HT-29 (cell line): ENCODE results near the gene PC. TPM values are rescaled to one million over a fixed set of nuclear protein-coding genes. Genes with fewer than 3 reads are reported as not detected.

Source experiments
- DNase-seq: peaks from one replicate; pipeline ENCODE4 v3.0.0-alpha.2; 2015; ENCODE audit warnings: low spot score
- total RNA-seq: library from RNA; depleted of rRNA; stranded (reverse); fragments of >200 nt; shearing (Covaris generic); gene quantifications from 2 replicates; pipeline ENCODE4 v1.2.3, GENCODE V29; 2014

The PC gene
- total RNA-seq, 1 experiment from 2014 or later = 48.8 TPM

DNA sequence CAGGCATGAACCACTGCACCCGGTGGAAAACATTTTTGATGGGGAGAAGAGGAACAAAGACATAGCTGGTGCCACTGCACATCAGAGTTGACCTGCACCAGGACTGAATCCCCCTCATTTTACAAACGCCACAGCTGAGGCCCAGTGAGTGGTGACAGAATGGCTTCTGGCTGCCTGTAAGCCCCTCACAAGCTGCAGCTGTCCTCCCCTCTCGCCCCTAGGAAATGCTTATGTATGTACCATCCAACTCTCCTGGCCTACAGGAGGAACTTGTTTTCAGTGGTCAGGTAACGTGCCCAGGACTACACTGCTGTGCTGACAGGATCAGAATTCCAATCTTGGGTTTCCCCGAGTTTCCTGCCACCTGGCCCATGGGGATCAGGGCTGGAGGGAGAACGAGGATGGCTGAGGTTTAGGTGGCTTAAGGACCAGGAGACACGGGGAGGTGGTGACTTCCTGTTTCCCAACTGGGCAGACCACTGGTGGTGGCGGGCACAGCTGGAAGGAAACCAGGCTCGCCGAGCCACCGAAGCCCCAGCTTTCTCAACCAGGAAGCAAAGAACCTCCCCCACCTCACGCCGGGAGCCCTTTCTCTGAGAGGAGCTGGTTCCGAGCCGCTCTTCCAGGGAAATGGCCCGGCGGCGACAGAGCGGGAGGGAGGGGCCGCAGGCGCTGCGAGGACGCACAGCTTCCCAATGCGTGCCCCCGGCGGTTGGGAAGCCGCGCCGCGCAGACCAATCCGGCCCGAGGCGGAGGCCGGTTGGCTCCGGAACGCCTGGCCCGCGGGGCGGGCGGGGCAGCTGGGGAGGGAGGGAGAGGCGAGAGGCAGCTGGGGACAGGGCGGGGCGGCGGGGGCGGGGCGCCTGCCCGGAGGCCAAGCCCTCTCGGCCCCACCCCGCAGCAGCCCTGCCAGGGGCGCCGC lies 102.3 kb downstream of the PC start:
- DNase-seq = peak; percentile 97

DNA sequence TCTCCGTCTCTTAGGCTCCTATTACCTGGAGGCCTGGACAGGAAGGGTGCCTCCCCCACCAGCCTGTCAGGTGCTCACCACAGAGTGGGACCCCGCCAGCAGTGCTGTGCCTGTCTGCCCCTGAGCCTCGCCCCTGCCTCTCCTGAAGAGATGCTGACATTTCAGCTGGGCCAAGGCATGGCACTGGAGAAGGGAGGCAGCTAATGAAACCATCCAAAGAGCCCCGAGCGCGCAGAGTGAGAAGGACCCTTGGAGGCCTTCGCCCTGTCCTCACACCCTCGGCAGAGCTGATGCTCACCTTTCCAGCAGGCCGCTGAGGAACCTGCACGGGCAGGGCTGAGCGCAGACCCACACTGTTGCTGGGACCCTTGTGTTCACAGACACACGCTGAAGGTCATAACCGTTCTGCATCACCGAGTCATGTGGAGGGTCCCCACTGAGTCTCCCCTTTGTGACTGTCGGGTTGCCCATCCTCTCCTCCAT lies 103.4 kb downstream of the PC start:
- DNase-seq = no peak

DNA sequence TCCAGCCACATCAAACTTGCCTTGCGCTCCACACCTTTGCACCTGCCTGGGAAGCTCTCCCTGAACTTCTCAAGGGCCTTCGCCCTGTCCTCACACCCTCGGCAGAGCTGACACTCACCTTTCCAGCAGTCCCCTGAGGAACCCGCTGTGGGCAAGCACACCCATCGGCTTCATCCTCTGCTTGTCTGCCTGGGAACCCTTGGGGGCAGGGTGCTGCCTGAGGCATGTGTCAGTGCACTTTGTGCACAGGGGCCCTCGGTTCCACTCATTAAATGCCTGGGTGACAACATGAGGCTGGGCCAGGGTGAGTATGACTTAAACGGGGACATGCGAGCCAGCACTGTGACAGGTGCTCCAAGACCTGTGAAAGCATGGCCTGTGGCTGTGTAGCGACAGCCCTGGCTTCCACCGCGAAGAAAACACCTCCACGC lies 103.9 kb downstream of the PC start:
- no peak for DNase-seq

DNA sequence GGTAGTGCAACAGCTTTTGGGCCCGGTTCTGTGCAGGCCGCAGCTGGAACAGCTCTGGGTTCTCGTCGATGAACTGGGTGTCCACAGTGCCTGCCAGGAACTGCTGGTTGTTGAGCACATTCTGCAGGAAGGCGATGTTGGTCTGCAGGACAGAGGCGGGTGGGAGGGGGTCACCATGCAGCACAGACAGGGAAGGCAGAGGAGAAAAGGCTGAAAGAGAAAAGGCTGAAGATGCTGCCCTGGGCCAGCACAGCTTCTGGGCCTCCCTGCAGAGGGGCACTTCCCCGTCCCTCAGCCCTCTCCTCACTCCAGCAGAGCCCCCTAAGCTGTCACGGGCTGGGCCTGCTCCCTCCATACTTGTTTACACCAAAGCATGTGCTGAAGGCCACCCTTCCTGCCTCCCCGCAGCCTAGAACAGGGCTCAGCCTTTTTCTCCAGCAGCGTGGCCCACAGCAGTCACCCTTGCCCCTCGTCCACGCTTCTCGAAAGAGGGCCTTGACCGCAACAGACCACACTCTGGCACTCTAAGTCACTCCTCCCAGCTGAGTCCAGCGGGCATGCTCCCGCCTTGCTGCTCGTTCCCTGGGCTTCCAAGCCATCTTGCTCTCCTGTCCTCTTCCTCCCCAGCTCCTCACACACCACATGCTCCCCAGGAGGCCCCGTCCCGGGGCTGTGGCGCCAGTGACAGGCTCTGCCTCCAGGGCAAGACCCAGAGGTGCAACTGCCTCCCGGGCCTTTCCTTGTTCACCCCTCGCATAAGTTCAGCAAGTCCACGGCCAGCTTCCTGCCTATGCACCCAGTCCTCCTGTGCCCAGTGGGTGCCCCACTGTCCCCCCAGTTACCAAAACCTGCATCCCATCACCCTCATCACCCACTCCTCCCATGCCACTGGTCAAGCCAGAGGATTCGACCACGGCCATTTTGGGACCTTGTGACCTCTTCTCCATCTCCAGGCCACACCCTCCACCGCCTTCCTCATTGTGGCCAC lies 104.6 kb downstream of the PC start:
- DNase-seq = no peak

DNA sequence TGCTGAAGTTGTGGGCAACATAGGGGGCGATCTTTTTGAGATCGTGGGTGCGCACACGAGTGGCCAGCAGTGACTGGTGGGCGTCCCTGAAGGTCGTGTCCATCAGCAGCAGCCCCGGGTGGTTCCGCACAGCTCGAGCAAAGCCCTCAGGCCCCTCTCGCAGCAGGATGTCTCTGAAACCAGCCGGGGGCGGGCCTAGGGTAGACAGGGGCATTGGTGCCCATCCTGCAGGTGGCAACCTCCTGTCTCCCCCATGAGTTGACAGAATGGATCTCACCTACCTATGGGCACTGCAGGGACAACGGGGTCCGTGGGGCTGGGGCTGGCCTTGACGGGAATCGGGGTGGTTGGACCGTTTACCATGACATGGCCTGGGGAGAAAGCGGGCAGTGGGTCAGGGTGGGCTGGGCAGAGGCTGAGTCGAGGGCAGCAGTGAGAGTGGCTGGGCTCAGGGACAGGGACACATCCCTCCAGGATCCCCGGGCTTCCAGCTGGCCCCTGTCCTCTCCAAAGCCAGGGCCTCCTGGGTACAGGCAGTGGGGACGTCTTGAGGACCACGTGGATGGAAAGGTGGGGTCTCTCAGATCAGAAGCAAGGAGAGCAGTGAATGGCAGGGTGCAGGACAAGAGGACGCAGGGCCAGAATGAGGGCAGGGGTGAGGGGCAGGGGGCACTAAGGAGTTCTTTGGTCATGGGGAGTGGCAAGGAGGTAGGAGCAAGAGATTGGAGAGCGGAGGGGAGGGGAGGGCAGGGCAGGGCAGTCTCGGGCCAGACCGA lies 105.5 kb downstream of the PC start:
- no peak for DNase-seq

DNA sequence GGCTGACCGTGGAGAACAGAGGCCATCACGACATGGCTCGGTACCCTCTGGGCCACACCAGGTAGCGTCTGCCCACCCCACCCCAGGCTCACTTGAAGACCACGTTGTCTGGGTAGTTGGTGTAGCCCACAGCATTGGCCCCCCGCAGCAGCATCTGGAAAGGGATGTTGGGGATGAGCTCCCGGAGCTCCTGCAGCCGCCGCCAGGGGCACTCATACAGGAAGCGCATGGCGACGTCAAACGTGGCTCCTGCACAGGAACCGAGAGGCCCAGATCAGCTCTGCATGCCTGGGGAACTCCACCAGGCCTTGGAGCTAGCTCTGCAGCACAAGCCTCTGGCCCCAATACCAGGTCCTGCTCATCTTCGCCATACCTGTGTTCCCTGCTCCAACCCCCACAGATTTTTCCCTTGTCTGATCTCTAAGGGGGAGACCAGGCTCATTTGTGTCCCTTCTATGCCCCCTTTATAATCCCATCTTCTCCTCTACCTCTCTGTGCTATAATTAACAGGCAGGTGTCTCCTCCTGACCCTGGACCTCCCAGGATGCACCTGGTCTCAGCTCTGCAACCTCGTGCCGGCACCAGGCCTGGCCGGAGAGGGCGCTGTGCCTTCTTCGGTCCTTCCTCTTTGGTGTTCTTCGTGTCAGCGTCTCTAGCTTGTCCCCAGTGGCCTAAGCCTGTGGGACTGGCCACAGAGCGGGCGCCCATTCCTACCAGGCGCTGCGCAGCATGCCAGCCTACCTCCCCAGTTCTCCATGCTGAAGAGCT lies 106.3 kb downstream of the PC start:
- no peak for DNase-seq

DNA sequence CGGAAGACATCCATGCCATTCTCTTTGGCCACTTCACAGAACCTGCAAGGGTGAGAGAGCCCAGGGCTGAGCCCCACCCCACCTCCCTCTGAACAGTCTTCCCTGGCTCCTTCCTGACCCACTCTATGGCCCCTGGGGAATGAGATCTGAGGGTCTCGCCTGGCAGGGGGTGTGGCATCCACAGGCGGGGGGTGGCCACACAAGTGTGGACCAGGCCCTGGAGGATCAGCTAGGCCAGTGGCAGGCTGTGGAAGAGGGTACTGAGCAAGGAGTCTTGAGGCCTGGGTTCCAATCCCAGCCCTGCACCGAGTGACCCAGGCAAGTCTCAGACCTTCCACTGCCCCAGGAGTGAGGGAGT lies 107.0 kb downstream of the PC start:
- DNase-seq = no peak

DNA sequence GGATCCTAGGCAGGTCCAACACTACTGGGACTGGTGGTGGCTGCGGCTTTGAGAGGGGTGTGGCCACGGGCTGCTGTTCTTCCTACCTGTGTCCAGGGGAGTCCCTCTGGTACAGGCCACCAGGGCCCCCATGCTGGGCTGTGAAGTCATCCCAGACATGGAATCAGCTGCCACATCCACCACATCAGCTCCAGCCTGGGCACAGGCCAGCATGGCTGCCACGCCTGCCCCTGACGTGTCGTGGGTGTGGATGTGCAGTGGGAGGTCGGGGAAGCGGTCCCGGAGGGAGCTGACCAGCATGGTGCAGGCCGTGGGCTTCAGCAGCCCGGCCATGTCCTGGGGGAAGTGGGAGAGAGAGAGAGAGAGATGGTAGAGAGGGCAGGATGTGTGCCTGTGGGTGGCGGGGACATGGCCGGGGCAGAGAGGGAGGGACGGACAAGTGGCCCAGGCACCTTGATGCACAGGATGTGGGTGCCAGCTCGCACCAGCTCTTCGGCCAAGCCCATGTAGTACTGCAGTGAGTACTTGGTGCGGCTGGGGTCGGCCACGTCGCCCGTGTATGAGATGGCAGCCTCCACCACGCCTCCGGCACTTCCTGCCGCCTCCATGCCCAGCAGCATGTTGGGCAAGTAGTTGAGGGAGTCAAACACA lies 107.5 kb downstream of the PC start:
- no peak for DNase-seq

DNA sequence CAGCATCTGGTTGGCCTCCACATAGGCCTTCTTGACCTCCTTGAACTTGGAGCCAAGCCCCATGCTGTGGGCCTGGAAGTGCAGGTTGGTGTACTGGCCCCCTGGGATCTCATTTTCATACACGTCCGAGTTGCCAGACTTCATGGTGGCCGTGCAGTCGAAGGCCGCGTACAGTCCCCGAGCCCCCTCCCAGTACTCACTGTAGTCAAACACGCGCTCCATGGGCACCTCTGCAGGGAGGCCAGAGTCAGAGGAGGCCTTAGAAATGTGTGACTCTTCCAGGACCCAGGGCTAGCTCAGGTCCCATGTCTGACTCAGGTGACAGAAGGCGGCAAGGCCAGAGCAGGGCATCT lies 108.0 kb downstream of the PC start:
- DNase-seq = no peak

DNA sequence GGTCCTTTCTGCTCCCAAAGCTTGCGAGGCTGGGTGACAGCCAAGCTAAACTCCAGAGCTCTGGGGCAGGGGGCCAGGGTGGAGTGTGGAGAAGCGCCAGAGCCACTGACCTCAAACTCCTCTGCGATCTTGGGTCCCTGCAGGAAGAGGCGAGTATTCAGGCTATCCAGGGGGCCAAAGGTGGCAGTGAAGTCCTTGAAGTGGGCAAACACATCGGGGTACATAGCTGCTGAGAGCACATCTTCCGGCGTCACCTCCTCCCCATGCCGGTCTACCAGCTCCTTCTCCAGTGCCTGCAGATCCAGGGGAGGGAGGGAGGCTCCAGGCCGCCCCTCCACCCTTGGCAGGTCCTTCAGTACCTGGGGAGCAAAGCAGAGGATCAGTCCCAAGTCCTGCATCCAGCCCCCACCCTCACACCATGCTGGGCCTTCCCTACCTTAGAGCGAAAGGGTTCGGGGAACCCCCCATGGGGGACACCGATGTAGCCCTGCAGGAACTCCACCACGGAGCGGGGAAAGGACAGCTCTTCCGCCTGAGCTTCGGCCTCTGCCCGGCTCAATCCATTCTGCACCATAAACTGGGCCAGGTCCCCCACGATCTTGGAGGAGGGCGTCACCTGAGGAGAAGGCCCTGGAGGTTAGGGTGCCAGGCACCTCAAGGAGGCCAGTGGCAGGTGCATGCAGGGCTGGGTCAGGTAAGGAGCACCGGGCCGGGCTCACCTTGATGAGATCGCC lies 108.5 kb downstream of the PC start:
- no peak for DNase-seq

DNA sequence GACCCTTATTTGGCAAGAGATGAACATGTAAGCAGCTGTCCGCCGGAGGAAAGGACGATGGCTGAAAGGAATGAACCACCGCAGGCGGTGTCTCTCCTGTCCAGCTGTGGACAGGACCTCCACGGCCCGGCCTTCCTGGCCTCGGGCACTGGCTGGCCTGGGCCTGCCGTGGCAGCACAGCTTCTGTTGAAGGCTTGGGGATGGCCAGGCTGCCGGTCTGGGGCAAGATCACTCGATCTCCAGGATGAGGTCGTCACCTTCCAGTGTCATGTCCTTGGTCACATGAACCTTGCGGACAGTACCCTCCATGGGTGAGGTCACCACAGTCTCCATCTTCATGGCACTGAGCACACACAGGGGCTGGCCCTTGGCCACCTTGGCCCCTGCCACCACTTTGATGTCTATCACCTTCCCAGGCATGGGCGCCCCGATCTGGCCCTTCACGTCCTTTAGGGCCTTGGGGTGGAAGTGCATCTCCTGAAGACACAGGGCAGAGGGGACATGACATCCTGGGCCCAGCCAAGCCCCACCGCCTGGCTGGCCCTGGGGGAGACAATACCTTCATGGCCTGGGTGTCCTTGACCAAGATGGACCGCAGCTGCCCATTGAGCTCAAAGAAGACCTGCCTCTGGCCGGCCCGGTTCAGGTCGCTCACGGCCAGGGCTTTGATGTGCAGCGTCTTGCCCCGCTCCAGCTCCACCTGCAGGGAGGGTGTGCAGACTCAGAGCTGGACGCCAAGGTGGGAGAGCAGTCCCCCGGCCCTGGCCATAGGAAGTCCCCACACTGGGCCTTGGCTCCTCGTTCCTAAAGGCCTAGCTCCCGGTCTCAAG lies 109.3 kb downstream of the PC start:
- no peak for DNase-seq

DNA sequence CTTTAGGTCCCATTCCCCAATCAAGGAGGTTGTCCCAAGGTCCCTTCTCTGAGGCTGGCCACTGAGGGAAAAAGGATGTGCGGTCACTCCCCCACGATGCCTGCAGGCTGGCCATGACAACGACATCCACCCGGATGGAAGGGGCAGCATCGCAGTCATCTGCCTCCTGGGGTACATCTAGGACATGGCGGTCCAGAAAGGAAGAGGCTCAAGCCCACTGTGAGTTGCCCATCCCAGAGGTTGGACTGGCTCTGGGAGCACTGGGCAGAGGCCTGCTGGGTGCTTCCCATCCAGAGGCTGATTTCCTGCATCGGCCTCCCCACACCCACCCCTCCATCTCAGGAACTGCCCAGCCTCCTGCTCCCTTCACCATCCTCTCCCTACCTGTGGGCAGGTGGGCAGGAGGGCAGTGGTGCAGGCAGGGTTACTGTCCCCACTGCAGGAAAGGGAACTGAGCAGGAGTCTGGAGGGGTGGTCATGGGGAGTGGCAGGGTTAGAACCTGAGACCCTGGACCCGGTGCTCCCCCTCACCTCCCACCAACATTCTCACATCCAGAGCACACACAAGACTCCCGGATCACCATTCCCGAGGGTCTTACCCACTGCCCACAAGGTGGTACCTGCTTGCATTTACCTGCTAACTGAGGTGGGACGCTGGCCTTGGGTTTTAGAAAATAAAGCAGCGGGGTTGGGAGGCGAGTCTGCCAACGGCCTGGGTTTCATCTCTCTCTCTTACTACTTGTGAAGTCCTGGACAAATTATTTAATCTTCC lies 110.5 kb downstream of the PC start:
- no peak for DNase-seq

DNA sequence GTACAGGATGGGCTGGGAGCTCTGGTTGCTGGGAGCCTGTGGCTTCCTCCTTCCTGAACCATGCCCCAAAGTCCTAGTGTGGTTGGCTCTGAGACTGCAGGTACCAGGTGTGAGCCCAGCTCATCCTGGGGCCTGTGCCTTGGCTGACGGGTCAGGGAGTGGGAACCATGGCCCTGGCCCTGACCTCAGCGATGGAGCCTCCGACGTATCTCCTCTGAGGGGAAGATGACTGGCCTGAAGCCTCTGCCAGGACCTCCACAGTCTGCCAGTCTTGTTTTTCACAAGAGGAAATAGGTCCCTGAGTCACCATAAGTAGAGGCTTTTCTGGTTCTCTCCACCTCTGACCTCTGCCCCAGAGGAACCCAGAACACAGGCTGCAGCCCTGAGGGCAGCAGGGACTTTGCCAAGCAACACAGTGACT lies 111.5 kb downstream of the PC start:
- DNase-seq = peak; percentile 29

DNA sequence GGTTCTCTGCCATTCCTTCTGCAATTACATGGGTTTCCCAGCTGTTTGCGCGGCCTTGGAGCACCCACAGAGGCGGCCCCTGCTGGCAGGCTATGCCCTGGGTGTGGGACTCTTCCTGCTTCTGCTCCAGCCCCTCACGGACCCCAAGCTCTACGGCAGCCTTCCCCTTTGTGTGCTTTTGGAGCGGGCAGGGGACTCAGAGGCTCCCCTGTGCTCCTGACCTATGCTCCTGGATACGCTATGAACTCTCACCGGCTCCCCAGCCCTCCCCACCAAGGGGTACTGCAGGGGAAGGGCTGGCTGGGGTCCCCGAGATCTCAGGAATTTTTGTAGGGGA lies 112.3 kb downstream of the PC start:
- DNase-seq = no peak

DNA sequence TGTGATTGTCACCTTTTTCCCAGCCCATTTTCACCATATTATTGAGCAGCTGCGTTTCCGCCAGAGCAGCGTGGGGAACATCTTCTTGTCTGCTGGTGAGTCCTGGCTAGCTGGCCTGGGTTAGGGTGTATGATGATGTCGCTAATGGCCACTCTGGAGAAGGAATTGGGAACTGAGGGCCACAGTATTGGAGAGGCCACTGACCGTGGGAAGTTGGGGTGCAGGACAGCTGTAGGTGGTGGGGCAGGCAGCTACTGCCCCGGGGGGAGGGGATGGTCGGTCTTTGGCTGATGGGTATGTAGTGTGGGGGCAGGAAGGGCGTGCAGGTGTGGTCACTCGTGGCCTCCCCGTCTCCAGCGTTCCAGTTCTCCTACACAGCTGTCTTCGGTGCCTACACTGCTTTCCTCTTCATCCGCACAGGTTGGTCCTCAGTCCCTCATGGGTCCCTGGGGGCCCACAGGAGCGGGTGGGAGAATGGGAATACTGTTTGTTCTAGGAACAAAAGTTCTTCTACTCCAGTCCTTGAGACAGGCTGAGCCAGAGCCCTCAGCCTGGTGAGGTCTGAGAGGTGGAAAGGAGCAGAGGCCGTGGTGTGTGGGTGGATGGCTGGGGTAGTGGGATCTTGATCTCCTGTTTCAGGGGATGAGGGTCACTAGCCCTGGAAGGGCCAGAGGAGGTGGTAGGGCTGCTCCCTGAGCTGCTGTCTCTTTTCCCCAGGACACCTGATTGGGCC lies 112.9 kb downstream of the PC start:
- DNase-seq = no peak

DNA sequence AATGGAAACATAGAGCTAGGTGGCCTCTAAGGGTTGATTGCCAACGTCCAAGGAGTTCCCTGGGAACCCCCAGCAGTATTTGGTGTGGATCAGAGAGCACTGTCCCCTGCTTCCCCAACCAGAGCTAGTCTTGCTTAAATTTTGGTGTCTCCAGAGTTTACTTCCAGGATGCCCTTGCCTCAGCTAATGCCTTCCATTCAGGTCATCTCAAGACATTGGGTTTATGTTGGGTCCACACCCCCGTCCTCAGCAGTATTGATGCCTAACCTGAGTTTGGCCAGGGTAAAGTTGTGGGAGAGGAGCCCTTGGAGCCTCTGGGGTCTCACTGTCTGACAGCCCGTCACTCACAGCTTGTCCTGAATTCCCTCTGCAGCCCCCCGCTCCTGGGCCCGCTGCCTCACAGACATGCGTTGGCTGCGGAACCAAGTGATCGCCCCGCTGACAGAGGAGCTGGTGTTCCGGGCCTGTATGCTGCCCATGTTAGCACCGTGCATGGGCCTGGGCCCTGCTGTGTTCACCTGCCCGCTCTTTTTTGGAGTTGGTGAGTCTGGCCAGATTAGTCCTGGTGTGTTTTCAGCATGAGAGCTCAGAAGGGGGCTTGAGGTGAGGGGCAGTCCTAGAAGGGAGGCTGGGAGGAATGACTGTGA lies 113.6 kb downstream of the PC start:
- DNase-seq = no peak
